Erythroblast (primary cell): ENCODE measurements around the gene CPB1.

Experiments
- GATA1 ChIP-seq: IDR thresholded peaks from 2 replicates; pipeline ENCODE4 v1.6.1; 2011; ENCODE audit warnings: low read depth, mild to moderate bottlenecking, control low read depth, low read length, moderate library complexity
- POLR2A ChIP-seq: IDR thresholded peaks from 2 replicates; pipeline ENCODE4 v1.6.1; 2011; ENCODE audit warnings: mild to moderate bottlenecking, low read length

GRCh38 chr3:148825476-148825875 lies 2.1 kb upstream of the CPB1 start:
- TF ChIP-seq POLR2A, result no peak
- TF ChIP-seq GATA1, result no peak
